HG02610 (cell line): ENCODE results near the gene ZCCHC14.
"Not testable (repeated sequence)": the region's sequence is repeated elsewhere in the genome, so short reads cannot be mapped to it uniquely, and the experiment has no call there.

Experiments
- ATAC-seq: cut with Tn5 transposase; IDR thresholded peaks from one replicate; pipeline ENCODE4 v1.9.1; 2021; ENCODE audit warnings: mild to moderate bottlenecking, moderate library complexity; ENCODE audit not compliant: unreplicated experiment

The ZCCHC14 gene

GRCh38 chr16:87412371-87412995, 80.3 kb downstream of the ZCCHC14 start:
- ATAC-seq: no peak

- ATAC-seq: no peak
Measured at GRCh38 chr16:87411375-87412271, 81.2 kb downstream of the ZCCHC14 start.

GRCh38 chr16:87410968-87411367, 81.9 kb downstream of the ZCCHC14 start:
- no peak for ATAC-seq

- ATAC-seq: no peak
Measured at GRCh38 chr16:87410530-87410929, 82.3 kb downstream of the ZCCHC14 start.

GRCh38 chr16:87409781-87410180, 83.0 kb downstream of the ZCCHC14 start:
- no peak for ATAC-seq

- ATAC-seq: no peak
Measured at GRCh38 chr16:87409153-87409552, 83.7 kb downstream of the ZCCHC14 start.

- no peak for ATAC-seq
Measured at GRCh38 chr16:87407511-87408112, 85.2 kb downstream of the ZCCHC14 start.

GRCh38 chr16:87406495-87407088, 86.2 kb downstream of the ZCCHC14 start:
- no peak for ATAC-seq

- ATAC-seq: no peak
Measured at GRCh38 chr16:87404764-87405625, 87.8 kb downstream of the ZCCHC14 start.

- no peak for ATAC-seq
Measured at GRCh38 chr16:87395181-87395842, 97.5 kb downstream of the ZCCHC14 start.

- ATAC-seq: no peak
Measured at GRCh38 chr16:87393680-87394055, 99.2 kb downstream of the ZCCHC14 start.

GRCh38 chr16:87392821-87393679, 99.8 kb downstream of the ZCCHC14 start:
- no peak for ATAC-seq

- peak; percentile 63 for ATAC-seq
Measured at GRCh38 chr16:87391950-87392820, 100.6 kb downstream of the ZCCHC14 start, which contains the start of gene MAP1LC3B. MAP1LC3B (plus strand) TSS chr16:87392336; CDS start chr16:87392428, 92 bp downstream.

- ATAC-seq: no peak
Measured at GRCh38 chr16:87391324-87391949, 101.4 kb downstream of the ZCCHC14 start.

GRCh38 chr16:87390641-87391323, 102.0 kb downstream of the ZCCHC14 start:
- ATAC-seq: no peak

- ATAC-seq: not testable (repeated sequence)
Measured at GRCh38 chr16:87389914-87390313, 102.9 kb downstream of the ZCCHC14 start.

- no peak for ATAC-seq
Measured at GRCh38 chr16:87389245-87389644, 103.6 kb downstream of the ZCCHC14 start.
